Activated CD4-positive, alpha-beta T cell treated with anti-CD3 and anti-CD28 coated beads, Interleukin-2, Interleukin-4, amounts not matched to agents 100 ng/mL and 50 ng/mL, durations not matched to agents 16 hours and 8 hours (primary cell): ENCODE measurements around the gene IQSEC1.

Experiments used
- DNase-seq: peaks from one replicate; pipeline ENCODE4 v3.0.0-alpha.2; 2020; ENCODE audit warnings: low spot score

The IQSEC1 gene

DNA sequence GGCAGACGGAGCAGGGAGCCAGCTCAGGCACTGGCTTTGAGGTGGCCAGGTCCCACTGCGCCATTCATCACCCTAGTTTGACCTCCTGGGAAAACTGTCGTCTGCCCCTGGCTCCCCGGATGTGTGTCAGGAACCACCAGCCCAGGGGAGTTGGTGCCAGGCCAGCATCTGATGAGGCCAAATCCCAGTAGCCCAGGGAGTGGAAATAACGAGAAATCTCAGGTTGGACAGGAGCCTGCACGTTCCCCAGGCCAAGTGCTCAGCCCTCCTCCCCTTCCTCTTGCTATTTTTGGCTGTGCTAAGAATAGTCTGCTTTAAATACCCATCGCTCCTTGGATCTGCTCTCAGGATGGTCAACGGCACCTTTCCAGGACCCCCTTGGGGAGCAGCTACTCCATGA, 138.8 kb downstream of the IQSEC1 start:
- DNase-seq = no peak

DNA sequence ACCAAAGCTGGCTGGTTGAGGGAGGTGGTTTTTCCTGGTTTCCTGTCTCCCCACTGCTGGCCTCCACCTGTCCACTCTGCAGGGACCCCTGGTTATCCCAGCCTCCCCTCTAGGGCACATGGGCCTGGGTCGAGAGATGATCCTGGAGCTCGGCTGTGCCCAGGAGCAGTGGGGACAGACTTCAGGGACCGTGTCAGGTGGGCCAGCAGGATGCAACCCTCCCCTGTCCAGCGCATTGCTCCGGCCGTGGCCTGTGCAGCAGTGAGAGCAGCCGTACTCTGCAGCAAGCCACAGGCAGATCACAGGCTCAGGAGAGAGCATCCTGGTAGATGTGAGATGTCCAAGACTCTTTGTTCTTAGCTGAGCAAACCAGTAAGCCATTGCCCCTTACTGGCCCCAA, 139.3 kb downstream of the IQSEC1 start:
- no peak for DNase-seq

DNA sequence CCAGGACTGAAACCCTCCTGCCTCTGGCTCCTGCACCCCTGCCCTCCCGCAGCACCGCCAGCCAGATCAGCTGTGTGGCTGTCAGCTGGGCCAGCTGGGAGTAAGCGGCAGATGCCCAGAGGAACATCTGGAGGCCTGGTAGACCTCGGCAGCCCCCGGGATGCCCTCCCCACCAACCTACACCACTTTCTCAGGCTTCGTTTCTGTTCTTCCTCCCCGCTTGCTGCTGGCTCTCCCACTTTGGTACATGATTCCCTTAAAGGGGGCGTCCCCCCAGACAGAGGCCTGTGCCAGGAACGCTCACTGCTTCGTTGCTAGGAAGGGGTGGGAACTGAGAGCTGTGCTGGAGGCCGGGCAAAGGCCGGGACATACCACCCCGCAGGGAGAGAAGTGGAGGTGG, 140.5 kb downstream of the IQSEC1 start:
- no peak for DNase-seq

DNA sequence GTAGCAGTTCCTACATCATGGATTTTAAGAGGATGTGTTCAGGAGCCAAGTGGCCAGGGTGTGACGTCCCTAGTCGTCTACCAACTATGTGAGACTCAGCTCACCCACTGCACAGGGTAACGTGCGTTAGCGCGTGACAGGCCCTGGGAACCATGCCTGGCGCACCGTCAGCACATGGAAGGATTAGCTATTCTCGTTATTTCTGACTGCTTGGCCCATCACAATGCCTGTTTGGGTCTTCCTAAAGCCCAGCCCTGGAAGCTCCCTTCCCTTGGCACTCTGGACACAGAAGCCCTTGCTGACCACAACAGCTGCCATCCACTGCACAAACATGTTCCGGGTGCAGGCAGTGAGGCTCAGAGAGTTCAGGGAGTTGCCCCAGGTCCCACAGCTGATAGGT, 140.9 kb downstream of the IQSEC1 start:
- no peak for DNase-seq

DNA sequence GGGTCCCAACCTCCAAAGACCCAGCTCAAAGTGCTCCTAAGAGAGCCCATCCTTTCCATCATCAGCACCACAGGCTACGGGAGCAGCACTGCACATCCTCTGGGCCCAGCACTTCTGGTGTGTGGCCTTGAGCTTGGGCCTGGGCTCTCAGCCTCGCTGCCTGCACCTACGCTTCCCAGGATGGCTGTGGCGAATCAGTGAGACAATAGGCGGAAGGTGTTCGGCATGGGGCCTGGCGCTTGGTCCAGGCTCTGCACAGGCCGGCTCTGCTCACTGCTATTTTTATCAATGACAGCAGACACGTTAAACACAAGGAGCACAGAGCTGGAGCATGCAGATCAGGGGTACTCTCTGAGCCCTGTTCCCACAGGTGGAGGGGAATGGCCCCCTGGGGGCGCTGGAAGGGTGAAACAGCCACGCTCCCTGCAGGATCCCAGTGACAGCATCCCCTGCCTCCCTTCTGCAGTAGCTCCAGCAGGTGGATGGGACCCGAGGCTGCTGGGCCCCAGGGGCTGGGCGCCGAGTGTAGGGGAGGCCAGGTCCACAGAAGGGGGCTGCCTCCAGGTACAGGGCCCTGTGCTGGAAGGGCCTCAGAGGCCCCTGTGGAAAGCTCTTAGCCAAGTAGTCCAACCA, 141.8 kb downstream of the IQSEC1 start:
- no peak for DNase-seq

DNA sequence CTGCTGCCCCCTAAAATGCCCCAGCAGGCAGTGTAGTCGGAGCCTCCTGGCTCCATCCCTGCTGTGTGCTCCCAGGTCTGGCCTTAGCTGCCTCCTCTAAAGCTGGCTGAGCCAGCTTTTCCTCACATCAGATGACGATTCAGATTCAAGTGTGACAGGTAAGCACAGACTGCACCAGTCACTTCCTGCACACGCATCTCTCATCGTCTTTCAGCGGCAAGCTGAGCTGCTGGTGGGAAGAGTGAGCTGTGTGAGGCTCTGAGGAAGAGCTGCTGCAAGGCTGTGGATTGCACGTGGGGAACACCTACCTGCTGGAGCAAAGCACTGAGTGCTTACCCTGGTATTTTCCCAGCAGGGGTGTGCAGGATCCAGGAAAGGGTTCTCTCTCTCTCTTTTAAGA, 143.4 kb downstream of the IQSEC1 start:
- DNase-seq = no peak

DNA sequence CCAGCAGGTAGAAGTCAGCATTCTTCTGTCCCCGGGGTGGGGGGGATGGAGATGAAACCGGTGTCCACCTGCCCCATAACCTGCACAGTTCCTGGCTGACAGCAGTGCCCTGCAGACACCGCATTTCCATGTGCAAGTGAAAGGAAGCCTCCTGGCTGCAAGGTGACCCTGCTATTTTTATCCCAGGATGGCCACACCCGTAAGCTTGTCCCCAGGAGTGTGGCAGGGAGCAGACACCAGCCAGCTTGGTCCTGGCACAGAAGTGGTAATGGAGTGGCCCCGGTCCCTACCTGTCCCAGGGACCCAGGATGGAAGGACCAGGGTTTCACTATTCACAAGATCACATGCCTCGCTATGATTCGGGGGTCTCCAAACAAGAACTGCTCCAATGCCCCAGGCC, 146.6 kb downstream of the IQSEC1 start:
- DNase-seq = no peak

DNA sequence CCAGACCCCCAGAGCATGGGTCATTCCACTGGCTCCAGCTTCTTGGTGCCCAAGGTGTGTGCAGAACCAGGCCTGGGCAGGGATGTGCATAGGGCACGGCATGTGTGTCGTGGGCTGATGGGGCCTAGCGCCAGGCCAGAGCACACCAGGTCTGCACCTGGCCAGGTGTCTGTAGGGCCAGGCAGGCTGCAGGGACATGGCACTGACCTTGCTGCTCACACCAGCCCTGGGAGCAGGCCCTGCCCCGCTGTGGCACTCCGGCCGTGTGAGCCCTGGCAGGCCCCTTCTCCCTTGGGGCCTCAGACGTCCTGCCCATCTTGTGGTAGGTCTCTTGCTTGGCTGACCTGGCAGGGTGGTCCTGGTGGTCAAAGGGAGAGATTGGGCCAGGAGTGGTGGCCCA, 147.6 kb downstream of the IQSEC1 start:
- DNase-seq = no peak

DNA sequence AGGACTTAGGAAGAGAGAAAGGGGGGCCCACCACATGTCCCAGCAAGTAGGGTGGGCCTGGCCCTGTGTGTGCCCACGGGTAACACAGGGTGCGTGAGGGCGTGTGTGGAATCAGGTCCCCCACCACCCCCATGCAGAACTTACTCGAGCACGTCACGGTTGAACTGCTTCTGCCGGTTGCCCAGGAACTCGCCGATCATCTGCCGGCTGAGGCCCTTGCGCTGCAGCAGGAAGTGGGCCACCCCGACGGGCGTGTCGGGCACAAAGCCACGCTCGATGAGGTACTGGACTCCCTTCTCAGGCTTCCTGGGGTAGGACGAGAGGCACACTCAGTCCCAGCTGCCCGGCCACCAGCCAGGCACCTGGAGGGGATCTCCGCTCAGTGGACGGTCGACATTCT, 148.8 kb downstream of the IQSEC1 start:
- no peak for DNase-seq

DNA sequence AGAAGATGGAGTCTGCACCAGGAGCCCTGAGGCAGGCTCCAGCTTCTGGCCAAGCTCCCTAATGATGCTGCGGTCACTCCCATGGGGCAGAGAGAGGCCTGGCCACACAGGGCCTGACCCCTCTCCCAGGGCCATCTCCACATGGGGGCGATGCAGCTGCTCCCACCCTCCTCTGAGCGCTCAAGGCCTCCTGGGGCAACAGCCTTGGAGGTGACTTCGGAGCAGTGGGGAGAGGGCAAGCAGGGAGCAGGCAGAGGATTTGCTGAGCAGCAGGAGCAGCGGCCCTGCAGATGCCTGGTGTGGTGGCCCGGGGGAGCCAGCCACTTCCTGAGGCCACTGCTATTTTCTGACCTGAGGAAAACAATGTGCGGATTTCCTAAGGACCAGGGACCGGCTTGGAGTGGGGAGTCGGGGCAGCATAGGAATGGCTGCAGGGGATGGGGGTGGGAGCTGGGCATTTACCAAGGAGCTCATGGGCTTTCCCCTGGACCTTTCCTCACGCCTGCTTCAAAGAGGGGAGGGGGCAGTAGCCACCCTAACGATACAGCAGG, 150.3 kb downstream of the IQSEC1 start:
- DNase-seq = no peak

DNA sequence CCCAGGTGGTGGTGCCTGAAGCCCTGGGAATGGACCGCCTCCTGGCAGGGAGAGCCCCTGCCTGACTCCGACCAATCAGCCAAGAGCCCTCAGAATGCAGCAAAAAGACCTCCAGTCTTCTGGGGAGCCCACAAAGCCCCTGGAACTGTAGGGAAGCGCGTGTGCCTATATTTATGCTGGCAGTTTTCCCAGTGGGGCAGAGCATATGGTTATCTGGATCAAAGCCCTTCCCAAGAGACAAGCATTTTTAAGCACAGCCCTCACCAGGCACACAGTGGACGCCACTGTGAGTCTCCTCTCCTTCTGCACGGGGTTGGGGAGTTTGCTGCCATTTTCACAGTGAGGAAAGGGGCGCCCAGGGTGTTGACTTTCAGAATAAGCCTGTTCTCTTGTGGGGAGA, 150.9 kb downstream of the IQSEC1 start:
- no peak for DNase-seq

DNA sequence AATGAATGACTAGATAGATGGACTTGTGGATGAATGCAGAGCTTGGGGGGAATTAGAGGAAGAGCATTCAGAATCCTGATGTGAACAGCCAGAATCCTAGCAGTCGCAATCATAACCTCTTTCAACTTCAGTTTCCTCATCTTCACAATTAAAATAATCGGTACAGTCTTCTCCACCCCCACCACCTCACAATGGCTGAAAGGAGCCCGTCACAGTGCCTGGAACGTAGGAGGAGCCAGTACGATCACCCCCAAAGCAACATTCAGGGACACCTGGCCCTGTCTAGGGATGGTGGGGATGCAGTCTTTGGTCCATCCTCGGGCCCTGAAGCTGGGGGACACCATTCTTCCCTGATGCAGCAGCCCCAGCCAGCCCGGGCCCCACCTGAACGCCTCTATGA, 151.5 kb downstream of the IQSEC1 start:
- no peak for DNase-seq

DNA sequence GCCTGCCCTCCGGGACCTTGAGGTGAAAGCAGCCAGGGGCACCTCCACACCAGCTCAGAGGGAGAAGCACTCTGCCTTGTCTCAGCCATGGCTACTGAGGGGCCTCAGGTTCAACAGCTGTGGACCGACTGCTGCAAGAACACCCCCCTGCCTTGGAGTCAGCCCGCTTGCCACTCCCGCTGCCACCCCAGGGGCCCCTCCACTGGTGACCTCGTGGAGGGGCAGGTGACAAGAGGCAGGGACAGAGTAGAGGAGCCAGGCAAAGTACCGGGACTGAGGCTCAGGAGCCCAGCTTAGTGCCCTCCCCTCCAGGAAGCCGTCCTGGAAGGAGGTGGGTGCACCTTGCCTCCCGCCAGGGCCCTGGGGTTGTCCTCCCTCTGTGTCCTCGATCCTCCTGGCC, 152.3 kb downstream of the IQSEC1 start:
- DNase-seq = no peak

DNA sequence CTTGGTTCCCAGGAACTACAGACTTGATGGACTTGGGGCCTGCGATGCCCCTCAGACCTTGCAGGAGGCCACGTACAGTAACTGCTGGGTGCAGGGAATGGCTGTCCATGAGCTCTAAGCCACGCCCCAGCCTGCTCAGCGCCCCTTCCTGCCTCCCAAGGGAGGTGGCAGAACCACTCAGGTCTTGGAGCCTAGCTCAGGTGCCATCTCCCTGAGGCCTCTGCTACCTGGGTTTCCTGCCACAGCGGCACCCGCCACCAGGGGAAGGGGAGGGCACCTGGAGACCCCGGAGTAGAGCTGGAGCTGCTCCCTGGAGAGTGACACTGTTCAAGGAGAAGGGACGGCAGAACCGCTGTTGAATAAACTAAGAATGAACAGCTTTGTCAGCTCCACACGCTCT, 154.0 kb downstream of the IQSEC1 start:
- no peak for DNase-seq

DNA sequence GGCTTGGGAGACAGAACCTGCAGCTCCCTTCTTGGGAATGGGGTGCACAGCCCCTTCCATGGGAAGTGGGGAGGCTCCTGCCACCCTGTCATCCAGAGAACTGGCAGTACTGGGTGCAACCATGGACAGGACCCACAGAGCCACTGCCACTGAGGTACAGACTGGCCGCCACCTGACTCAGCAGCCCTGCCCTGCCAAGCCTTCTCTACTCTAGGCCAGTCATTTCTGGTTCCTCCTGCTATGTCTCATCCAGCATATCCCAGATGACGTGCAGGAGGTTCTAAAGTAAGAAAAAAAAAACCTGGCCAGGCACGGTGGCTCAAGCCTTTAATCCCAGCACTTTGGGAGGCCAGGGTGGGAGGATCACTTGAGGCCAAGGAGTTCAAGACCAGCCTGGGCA, 155.0 kb downstream of the IQSEC1 start:
- no peak for DNase-seq

DNA sequence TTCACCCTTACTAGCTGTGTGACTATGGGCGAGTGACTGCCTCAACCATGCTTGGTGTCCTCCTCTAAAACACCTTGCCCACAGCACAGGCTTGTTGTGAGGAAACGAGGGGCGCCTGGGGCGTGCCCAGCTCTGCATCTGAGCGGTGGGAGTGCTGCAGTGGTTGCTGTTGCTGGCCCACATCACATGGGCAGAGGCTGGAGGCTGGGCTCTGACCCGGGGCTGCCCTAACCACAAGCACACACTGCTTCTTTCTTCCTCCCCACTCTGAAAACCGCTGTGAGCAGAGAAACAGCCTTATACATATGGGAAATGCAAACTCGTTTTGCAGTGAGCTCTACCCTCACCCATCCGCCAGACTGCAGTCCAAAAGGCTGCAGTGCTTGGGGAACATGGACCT, 157.1 kb downstream of the IQSEC1 start:
- peak; percentile 11 for DNase-seq

DNA sequence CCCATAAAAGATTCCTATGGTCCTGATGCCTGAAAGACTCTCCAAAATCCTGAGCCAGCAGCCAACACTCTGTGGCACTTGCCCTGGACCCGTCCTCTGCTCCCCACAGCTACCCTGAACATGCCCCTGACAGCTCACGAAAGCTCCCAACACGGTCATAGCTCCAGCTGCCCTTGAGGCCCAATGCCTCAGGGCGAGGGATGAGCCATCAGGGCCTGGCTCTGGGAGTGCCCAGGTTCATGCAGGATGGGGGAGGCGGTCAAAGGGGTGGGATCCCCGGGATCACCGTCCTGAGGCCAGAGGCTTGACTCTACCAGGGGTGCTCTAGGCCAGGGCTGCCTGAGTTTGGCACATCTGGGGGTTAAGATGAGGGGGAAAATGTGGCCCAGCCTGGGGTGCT, 159.1 kb downstream of the IQSEC1 start:
- no peak for DNase-seq

DNA sequence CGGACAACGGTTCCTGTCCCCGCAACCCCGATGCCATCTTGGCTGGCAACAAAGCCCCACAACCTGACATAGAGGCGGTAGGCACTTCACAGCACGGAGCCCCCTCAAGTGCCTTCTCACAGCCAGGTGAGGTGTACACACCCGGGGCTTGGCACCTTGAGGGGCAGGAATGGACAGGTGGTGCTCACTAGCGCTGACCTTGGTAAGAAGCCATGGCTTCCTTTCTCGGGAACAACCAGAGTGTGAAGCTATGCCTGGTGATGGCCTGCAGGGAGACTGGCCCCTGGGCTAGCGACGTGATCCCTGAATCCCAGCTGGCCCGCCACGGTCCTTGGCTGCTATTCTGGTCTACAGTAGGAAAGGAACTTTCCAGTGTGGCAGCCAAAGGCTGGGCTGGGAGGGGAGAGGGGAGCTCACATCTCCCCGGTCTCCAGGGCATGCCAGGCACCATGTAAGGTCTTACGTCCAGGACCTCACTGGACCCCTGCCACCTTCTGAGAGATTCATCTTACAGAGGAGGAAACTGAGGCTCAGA, 161.3 kb downstream of the IQSEC1 start:
- DNase-seq = no peak

DNA sequence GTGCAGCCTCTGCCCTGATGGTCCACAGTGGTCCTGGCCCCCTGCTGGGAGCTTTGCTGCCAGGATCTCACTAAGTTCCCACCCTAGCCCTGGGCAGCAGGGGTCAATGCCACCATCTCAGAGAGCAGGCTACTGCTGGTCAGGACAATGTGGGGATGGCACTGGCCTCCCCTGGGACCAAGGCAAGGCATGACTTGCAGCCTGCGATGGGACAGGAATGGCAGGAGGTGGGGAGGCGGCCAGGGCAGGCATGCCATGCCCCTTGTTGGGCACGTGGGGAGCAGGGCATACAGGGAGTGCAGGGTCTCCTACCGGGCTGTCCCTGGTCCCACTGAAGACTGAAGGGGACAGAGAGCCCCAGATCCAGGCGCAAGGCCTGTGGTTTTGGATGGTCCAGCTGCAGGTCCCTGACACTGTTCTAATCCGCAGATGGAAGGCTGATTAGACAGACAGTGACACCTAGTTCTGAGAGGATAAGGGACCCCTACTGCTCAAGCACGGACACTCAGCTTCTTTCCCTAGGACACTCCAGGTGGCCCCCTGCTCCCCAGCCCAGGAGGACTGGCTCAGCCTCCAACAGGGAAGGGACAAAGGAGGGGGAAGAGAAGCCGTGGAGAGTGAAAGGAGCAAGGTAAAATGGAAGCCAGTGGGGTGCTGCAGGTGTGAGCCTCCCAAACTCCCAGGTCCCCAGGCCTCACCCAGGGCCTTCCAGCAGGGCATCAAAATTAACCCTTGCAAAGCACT, 162.7 kb downstream of the IQSEC1 start:
- no peak for DNase-seq

DNA sequence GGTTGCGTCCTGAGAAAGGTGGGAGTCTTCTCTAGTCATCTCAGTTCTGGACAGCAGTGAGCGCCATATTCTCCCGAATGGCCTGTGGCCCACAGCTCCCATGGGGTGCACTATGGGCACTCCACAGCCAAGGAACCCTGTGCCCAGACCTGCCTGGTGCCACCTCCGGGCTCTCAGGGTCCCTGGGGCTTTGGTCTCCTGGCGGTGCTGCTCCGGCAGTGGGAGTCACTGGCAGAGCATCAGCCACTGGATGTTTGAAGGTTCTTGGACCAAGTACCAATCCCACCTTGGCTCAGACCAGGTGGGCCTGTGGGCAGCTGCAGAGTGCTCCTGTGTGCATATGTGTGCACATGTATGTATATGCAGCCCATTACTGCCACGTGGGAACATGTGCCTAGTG, 163.5 kb downstream of the IQSEC1 start:
- no peak for DNase-seq

DNA sequence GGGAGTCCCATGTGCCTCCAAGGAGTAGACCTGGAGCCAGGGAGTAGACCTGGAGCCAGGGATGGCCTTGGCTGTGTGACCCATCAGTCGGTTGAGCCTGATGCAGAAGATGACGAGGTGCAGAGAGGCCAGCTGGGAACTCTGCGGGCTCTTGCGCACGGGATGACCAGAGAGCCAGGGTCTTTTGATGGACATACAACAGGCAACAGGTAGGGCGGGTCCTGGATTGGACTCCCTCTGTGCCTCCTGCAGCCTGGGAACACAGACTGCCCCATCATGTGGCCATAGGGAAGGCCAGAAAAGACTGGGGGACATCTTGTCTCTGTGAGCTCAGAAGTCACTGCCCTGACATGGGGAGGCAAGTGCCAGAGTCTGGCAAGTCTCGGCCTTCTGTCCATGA, 164.4 kb downstream of the IQSEC1 start:
- no peak for DNase-seq

DNA sequence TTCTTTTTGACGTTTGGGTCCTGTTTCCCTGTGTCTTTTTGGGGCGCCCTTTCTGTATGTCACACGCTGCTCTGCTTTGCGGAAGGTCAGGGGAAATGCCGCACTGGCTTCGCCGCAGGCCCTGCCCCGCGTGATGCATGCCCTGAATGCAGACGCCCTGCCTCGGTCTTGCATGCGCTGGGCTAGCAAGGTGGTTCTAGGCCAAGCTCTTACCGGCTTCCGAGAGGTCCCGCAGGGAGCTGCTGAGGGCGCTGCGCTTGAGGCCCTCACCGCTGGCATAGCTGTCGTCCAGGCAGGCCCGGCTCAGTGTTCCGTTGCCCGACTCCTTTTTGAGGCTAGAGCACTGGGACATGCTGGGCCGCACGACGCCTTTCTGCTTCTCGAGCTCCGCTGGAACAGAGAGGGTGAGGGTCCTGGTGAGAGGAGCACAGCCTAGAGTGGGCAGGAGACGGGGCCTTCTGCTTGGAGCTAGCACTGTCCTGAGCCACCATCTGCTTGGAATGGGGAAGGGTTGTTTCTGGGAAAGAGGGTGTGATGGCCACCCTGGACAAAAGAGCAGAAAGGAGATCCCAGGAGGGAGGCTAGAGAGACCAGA, 165.0 kb downstream of the IQSEC1 start:
- no peak for DNase-seq

DNA sequence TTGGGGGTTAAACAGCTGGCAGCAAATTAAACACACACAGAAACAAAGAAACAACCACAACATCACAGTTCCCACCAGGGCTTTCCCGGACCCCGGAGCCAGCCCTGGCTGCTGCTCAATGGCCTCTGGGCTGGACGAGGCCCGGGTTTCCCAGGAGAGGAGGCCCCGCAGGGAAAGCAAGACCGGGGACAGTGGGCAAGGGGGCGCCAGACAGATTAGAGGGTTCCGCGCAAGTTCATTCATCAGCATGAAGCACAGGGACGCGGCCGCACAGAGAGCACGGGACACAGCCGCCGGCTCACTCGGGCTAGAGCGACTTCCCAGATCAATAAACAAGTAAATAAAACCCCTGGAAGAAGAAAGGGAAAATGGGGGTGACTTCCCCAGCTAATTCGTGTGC, 165.5 kb downstream of the IQSEC1 start:
- no peak for DNase-seq
